HG03097 (cell line): ENCODE data around the gene TBC1D1.

Source experiments
- ATAC-seq: cut with Tn5 transposase; IDR thresholded peaks from one replicate; pipeline ENCODE4 v1.9.1; 2021; ENCODE audit not compliant: unreplicated experiment, low FRiP score

TBC1D1 gene

GRCh38 chr4:38069271-38069760 is 178.4 kb downstream of the TBC1D1 start:
- no peak for ATAC-seq

GRCh38 chr4:38071801-38072431 is 181.0 kb downstream of the TBC1D1 start:
- no peak for ATAC-seq

GRCh38 chr4:38072578-38072977 is 181.7 kb downstream of the TBC1D1 start:
- no peak for ATAC-seq

- ATAC-seq: no peak
Observed at GRCh38 chr4:38073596-38074234, 182.8 kb downstream of the TBC1D1 start.

- no peak for ATAC-seq
Observed at GRCh38 chr4:38075370-38076152, 184.7 kb downstream of the TBC1D1 start.

GRCh38 chr4:38076153-38076669 is 185.3 kb downstream of the TBC1D1 start:
- ATAC-seq: no peak

- no peak for ATAC-seq
Observed at GRCh38 chr4:38077791-38078489, 187.1 kb downstream of the TBC1D1 start.

- ATAC-seq: no peak
Observed at GRCh38 chr4:38078590-38079421, 187.9 kb downstream of the TBC1D1 start.

GRCh38 chr4:38080061-38080974 is 189.4 kb downstream of the TBC1D1 start:
- no peak for ATAC-seq

- ATAC-seq: no peak
Observed at GRCh38 chr4:38082021-38082420, 191.1 kb downstream of the TBC1D1 start.

- no peak for ATAC-seq
Observed at GRCh38 chr4:38082424-38083385, 191.8 kb downstream of the TBC1D1 start.

GRCh38 chr4:38084877-38085711 is 194.2 kb downstream of the TBC1D1 start:
- ATAC-seq: no peak

- ATAC-seq: no peak
Observed at GRCh38 chr4:38085751-38086150, 194.9 kb downstream of the TBC1D1 start.

GRCh38 chr4:38086151-38086848 is 195.4 kb downstream of the TBC1D1 start:
- ATAC-seq: no peak

GRCh38 chr4:38086849-38087226 is 196.0 kb downstream of the TBC1D1 start:
- ATAC-seq: no peak

GRCh38 chr4:38088321-38088720 is 197.4 kb downstream of the TBC1D1 start:
- no peak for ATAC-seq
